ENCODE results near the gene ZNF428. TPM values are rescaled to one million over a fixed set of nuclear protein-coding genes. Genes with fewer than 3 reads are reported as not detected.

The ZNF428 gene
- total and polyA plus RNA-seq, 2 of the 8 experiments (the other 6 are each of a cell fraction or from before 2014, with no cell fraction given): 7.8 to 16.7 TPM

GRCh38 chr19:43582495-43582894, 36.9 kb downstream of the ZNF428 start:
- Histone ChIP-seq H3K27ac (ENCODE audit: low read depth, low read length) (no peak overlapping the region), H2AK5ac (ENCODE audit: low read depth, low read length) (no peak overlapping the region), H2BK15ac (ENCODE audit: low read length) (no peak overlapping the region), H3K4ac (replicated peaks; ENCODE audit: insufficient read length, low read depth, low read length) (no peak overlapping the region), H3K23me2 (ENCODE audit: low read depth, low read length) (peaks cover 16% of the 10 kb centered on the region), H3K4me1 (replicated peaks in 1 of 4; ENCODE audit: control insufficient read depth in 3 of 4, insufficient read depth in 4 of 4, low read length in 3 of 4) (peaks cover 0 to 7% (median 3%) of the 10 kb centered on the region in 4 experiments; a peak in 5 of 7 replicates), H3K4me2 (ENCODE audit: insufficient read depth in 1 of 2, low read depth in 2 of 2, low read length in 2 of 2) (no peak overlapping the region), H2BK120ac (replicated peaks; ENCODE audit: low read depth, low read length) (no peak overlapping the region), H3K14ac (ENCODE audit: insufficient read length) (no peak overlapping the region), H3K18ac (ENCODE audit: extremely low read depth, low read length) (no peak overlapping the region), H3K9ac (replicated peaks in 1 of 4; ENCODE audit: extremely low read depth in 1 of 4, low read depth in 3 of 4, low read length in 3 of 4) (no peak overlapping the region), H2BK5ac (ENCODE audit: low read depth, low read length) (no peak overlapping the region), H3K9me3 (ENCODE audit: insufficient read depth in 2 of 2, low read depth in 1 of 2, low read length in 1 of 2) (no peaks in the 10 kb centered on the region), H3K36me3 (ENCODE audit: control insufficient read depth in 2 of 4, insufficient read depth in 4 of 4, low read length in 3 of 4) (peaks cover 0 to 4% (median 0%) of the 10 kb centered on the region in 4 experiments; a peak in 2 of 8 replicates), H2BK12ac (ENCODE audit: low read depth, low read length) (no peak overlapping the region), H2BK20ac (ENCODE audit: low read length) (no peak overlapping the region), H3K27me3 (replicated peaks in 1 of 4; ENCODE audit: control insufficient read depth in 3 of 4, extremely low read depth in 1 of 4, insufficient read depth in 3 of 4, low read length in 3 of 4) (no peaks in the 10 kb centered on the region), H4K91ac (replicated peaks; ENCODE audit: insufficient read length, low read length) (no peak overlapping the region), H4K5ac (ENCODE audit: insufficient read length, low read depth, low read length) (no peak overlapping the region), H3K4me3 (ENCODE audit: extremely low read depth in 1 of 4, insufficient read depth in 2 of 4, low read depth in 3 of 4, low read length in 4 of 4) (no peak overlapping the region), H3K56ac (replicated peaks; ENCODE audit: insufficient read length, low read depth, low read length) (no peak overlapping the region), H2AFZ (ENCODE audit: low read length) (no peak overlapping the region), H4K20me1 (replicated peaks in 1 of 2; ENCODE audit: control insufficient read depth in 1 of 2, insufficient read depth in 2 of 2, low read length in 2 of 2) (peaks cover 0 to 4% of the 10 kb centered on the region in 2 experiments), H3K23ac (ENCODE audit: insufficient read length) (no peak overlapping the region), H3K79me1 (ENCODE audit: low read depth, low read length) (peaks cover 5% of the 10 kb centered on the region; the same call in 1 of the 2 replicates), H3K79me2 (ENCODE audit: control insufficient read depth in 1 of 2, insufficient read depth in 2 of 2, low read length in 2 of 2) (no peaks in the 10 kb centered on the region), H4K8ac (ENCODE audit: extremely low read depth, insufficient read depth, low read length) (no peak overlapping the region)
- FAIRE-seq (no peak), DNase-seq (ENCODE audit: low read depth in 1 of 2, low spot score in 2 of 2) (no peak)
- TF ChIP-seq RFX5 (IDR thresholded peaks at IDR 0.05; ENCODE audit: borderline replicate concordance, low read depth, low read length) (no peak), ATF3 (IDR thresholded peaks at IDR 0.05; ENCODE audit: insufficient read depth, low read depth, low read length) (no peak), SIX5 (IDR thresholded peaks at IDR 0.05; ENCODE audit: low read depth, low read length) (no peak), E2F6 (IDR thresholded peaks at IDR 0.05) (no peak), BRCA1 (IDR thresholded peaks at IDR 0.05; ENCODE audit: low read depth, low read length) (no peak), POLR2AphosphoS5 (IDR thresholded peaks at IDR 0.05; ENCODE audit: low read depth, low read length) (no peak), GTF2F1 (IDR thresholded peaks at IDR 0.05; ENCODE audit: borderline replicate concordance, low read depth, low read length) (no peak), CHD1 (IDR thresholded peaks at IDR 0.05; ENCODE audit: low read depth, low read length) (no peak), CEBPB (IDR thresholded peaks at IDR 0.05; ENCODE audit: low read depth, low read length) (no peak)
- ChIA-PET POLR2A (ENCODE audit: partially characterized antibody) (interaction anchor here (0.6 to 3.6 kb wide), 4 partner anchors 7 to 15 kb away, joined by 3 to 22 read pairs (median 9); no protein-coding TSS in a partner anchor), CTCF (ENCODE audit: partially characterized antibody) (interaction anchor here (0.7 to 6.9 kb wide), 6 partner anchors 8 to 80 kb away, joined by 3 to 45 read pairs (median 4); partner anchors contain the start of gene IRGQ)
- WGBS, 2 experiments (ENCODE audit: extremely low coverage in 1 of 2, insufficient coverage in 1 of 2, insufficient read length in 1 of 2, insufficient replicate concordance in 2 of 2, low coverage in 1 of 2, low lambda C conversion rate in 2 of 2, missing lambda C conversion rate in 1 of 2): 72% methylated on average over 2 of the region's 2 CpGs; no CpG with 5 or more reads in 1 of the 2 experiments
